Right cardiac atrium (tissue), 5 donors: ENCODE measurements around the gene ALKBH5. TPM values are rescaled to one million over a fixed set of nuclear protein-coding genes. Genes with fewer than 3 reads are reported as not detected.
A peak's percentile ranks its signal among the peaks of the same experiment; 100 is the strongest.

Experiments
- ATAC-seq, 2 donors: fragments of 200-7000 bp; cut with Tn5 transposase; one replicate each; pipeline versions ENCODE4 v1.8.0 to v1.9.1; 2020; ENCODE audit warnings: moderate library complexity in 2 of 2, mild to moderate bottlenecking in 1 of 2
- DNase-seq, 3 donors: peaks; one replicate each; pipeline ENCODE4 v3.0.0-alpha.2; 2020
- H3K27ac ChIP-seq: one replicate; pipeline ENCODE4 v1.5.1; 2013; ENCODE audit warnings: mild to moderate bottlenecking, low read length, control low read depth, moderate library complexity
- H3K27me3 ChIP-seq: one replicate; pipeline ENCODE4 v1.6.1; 2013; ENCODE audit not compliant: control insufficient read depth, insufficient read depth
- H3K4me1 ChIP-seq: one replicate; pipeline ENCODE4 v1.6.1; 2013; ENCODE audit warnings: low read length; ENCODE audit not compliant: control insufficient read depth, insufficient read depth
- H3K4me3 ChIP-seq: one replicate; pipeline ENCODE4 v1.5.1; 2013; ENCODE audit warnings: low read length, control low read depth
- H3K9me3 ChIP-seq: one replicate; pipeline ENCODE4 v1.6.1; 2013; ENCODE audit warnings: low read length; ENCODE audit not compliant: control insufficient read depth
- WGBS: extraction: QIAGEN DNeasy Blood & Tissue Kit; methylation state at CpG from one replicate; pipeline ENCODE4 v1.1.7; 2013; 5-methylcytosine and 5-hydroxymethylcytosine counted together
- intact Hi-C, 4 donors: fragments of 100-400 bp; cut with DNase I; formaldehyde crosslinking; loops; one replicate each; pipeline versions ENCODE4 v1.11.0 to v1.14.0; 2022 to 2023
- polyA plus RNA-seq: library from polyadenylated mRNA; stranded (reverse); fragments of 200-250 nt; gene quantifications from one replicate; pipeline ENCODE4 v1.2.3, GENCODE V29; 2013
- total RNA-seq, 4 donors: library from RNA; stranded (reverse); fragmentation: NEBNext Ultra II Directional; extraction: Animal tissue kit (Norgen Biotek cat#: 25700); gene quantifications; one replicate each; pipeline ENCODE4 v1.2.1, GENCODE V29; 2021
- donor health status: healthy with polysubstance abuse.
- donor health status: DM: no; HTN: yes; CAD: no.
- donor health status: DM: no; HTN: no; CAD: no.
- donor health status: DM: no; HTN: yes; CAD: no; lungs with severe emphysema.
- donor health status: DM: yes; HTN: yes; CAD: no.

ALKBH5 gene
- total and polyA plus RNA-seq, 5 donors, result 112 to 195 (median 183) TPM

GRCh38 chr17:18245038-18245776 is 61.6 kb downstream of the ALKBH5 start:
- no peak for DNase-seq
- intact Hi-C loops, result no loop called here
- no peak for ATAC-seq
- WGBS, result 87% methylated on average over 21 of the region's 21 CpGs
- H3K9me3 ChIP-seq, result no peaks in the 10 kb centered on the region
- no peaks in the 10 kb centered on the region for H3K27me3 ChIP-seq
- H3K4me3 ChIP-seq, result no peak overlapping the region
- no peaks in the 10 kb centered on the region for H3K4me1 ChIP-seq
- no peak overlapping the region for H3K27ac ChIP-seq

GRCh38 chr17:18246109-18246725 is 62.6 kb downstream of the ALKBH5 start:
- Histone ChIP-seq H3K9me3 (no peaks in the 10 kb centered on the region), H3K4me1 (no peaks in the 10 kb centered on the region), H3K27me3 (no peaks in the 10 kb centered on the region), H3K27ac (no peak overlapping the region), H3K4me3 (no peak overlapping the region)
- 85% methylated on average over 24 of the region's 24 CpGs for WGBS
- intact Hi-C loops, result no loop called here
- no peak for ATAC-seq
- no peak for DNase-seq

- H3K4me1 ChIP-seq, result no peaks in the 10 kb centered on the region
- H3K27ac ChIP-seq, result no peak overlapping the region
Observed at GRCh38 chr17:18246880-18247612, 63.4 kb downstream of the ALKBH5 start.

GRCh38 chr17:18247613-18248001 is 64.0 kb downstream of the ALKBH5 start:
- no peaks in the 10 kb centered on the region for H3K9me3 ChIP-seq
- H3K27me3 ChIP-seq, result no peaks in the 10 kb centered on the region
- intact Hi-C loops, result no loop called here
- no peak overlapping the region for H3K4me3 ChIP-seq
- H3K4me1 ChIP-seq, result no peaks in the 10 kb centered on the region
- no peak overlapping the region for H3K27ac ChIP-seq
- ATAC-seq (peak; percentile 1 to 6), DNase-seq (peak; percentile 53 to 75 (median 75))
- whole genome bisulfite sequencing, result 77% methylated on average over 30 of the region's 30 CpGs

More at GRCh38 chr17:18246880-18247612, 63.4 kb downstream of the ALKBH5 start:
- H3K4me3 ChIP-seq, result no peak overlapping the region
- peak; percentile 48 to 61 for ATAC-seq
- 43% methylated on average over 45 of the region's 46 CpGs for WGBS
- DNase-seq, result peak; percentile 71 to 89 (median 87)
- intact Hi-C loops, result no loop called here
- H3K9me3 ChIP-seq, result no peaks in the 10 kb centered on the region
- H3K27me3 ChIP-seq, result no peaks in the 10 kb centered on the region

- DNase-seq (peak; percentile 63 to 83 (median 82)), ATAC-seq (peak; percentile 36 to 71)
- H3K27ac ChIP-seq, result peak overlapping the region; percentile 65
- intact Hi-C loops, result no loop called here
- 18% methylated on average over 9 of the region's 9 CpGs for WGBS
- no peaks in the 10 kb centered on the region for H3K9me3 ChIP-seq
- H3K27me3 ChIP-seq, result no peaks in the 10 kb centered on the region
- no peaks in the 10 kb centered on the region for H3K4me1 ChIP-seq
- no peak overlapping the region for H3K4me3 ChIP-seq
Observed at GRCh38 chr17:18248300-18248731, 64.7 kb downstream of the ALKBH5 start.

GRCh38 chr17:18248811-18249210 is 65.2 kb downstream of the ALKBH5 start:
- 72% methylated on average over 7 of the region's 7 CpGs for WGBS
- Histone ChIP-seq H3K4me3 (no peak overlapping the region), H3K27ac (peak overlapping the region; percentile 54), H3K9me3 (no peaks in the 10 kb centered on the region), H3K4me1 (no peaks in the 10 kb centered on the region), H3K27me3 (no peaks in the 10 kb centered on the region)
- no peak for DNase-seq
- ATAC-seq, result no peak
- intact Hi-C loops, result no loop called here

- WGBS, result 89% methylated on average over 9 of the region's 9 CpGs
- Histone ChIP-seq H3K4me3 (no peak overlapping the region), H3K9me3 (no peaks in the 10 kb centered on the region), H3K27me3 (no peaks in the 10 kb centered on the region), H3K27ac (no peak overlapping the region), H3K4me1 (no peaks in the 10 kb centered on the region)
- intact Hi-C loops, result no loop called here
- DNase-seq, result no peak
- ATAC-seq, result no peak
Observed at GRCh38 chr17:18250259-18250658, 66.6 kb downstream of the ALKBH5 start.

GRCh38 chr17:18250708-18251107 is 67.1 kb downstream of the ALKBH5 start:
- intact Hi-C loops, result no loop called here
- no peak overlapping the region for H3K4me3 ChIP-seq
- no peak overlapping the region for H3K27ac ChIP-seq
- WGBS, result 92% methylated on average over 14 of the region's 14 CpGs
- no peaks in the 10 kb centered on the region for H3K27me3 ChIP-seq
- no peak for DNase-seq
- H3K9me3 ChIP-seq, result no peaks in the 10 kb centered on the region
- H3K4me1 ChIP-seq, result no peaks in the 10 kb centered on the region
- no peak for ATAC-seq

- WGBS, result 75% methylated on average over 15 of the region's 15 CpGs
- Histone ChIP-seq H3K4me1 (no peaks in the 10 kb centered on the region), H3K4me3 (no peak overlapping the region), H3K27ac (no peak overlapping the region), H3K9me3 (no peaks in the 10 kb centered on the region), H3K27me3 (no peaks in the 10 kb centered on the region)
- intact Hi-C loops, result no loop called here
- DNase-seq (no peak), ATAC-seq (no peak)
Observed at GRCh38 chr17:18251204-18251603, 67.6 kb downstream of the ALKBH5 start.

- Histone ChIP-seq H3K9me3 (no peaks in the 10 kb centered on the region), H3K27me3 (no peaks in the 10 kb centered on the region), H3K4me1 (peaks cover 1% of the 10 kb centered on the region), H3K4me3 (no peak overlapping the region), H3K27ac (no peak overlapping the region)
- DNase-seq (no peak), ATAC-seq (no peak)
- intact Hi-C loops, result no loop called here
- WGBS, result 81% methylated on average over 5 of the region's 5 CpGs
Observed at GRCh38 chr17:18252160-18252559, 68.5 kb downstream of the ALKBH5 start.
